ENCODE measurements around the gene CTIF.

GRCh38 chr18:48869591-48869990, 330.8 kb downstream of the CTIF start:
- TF ChIP-seq CTCF (IDR thresholded peaks at IDR 0.05; ENCODE audit: poor library complexity, severe bottlenecking) = no peak
- TF ChIP-seq, protein P1, sequence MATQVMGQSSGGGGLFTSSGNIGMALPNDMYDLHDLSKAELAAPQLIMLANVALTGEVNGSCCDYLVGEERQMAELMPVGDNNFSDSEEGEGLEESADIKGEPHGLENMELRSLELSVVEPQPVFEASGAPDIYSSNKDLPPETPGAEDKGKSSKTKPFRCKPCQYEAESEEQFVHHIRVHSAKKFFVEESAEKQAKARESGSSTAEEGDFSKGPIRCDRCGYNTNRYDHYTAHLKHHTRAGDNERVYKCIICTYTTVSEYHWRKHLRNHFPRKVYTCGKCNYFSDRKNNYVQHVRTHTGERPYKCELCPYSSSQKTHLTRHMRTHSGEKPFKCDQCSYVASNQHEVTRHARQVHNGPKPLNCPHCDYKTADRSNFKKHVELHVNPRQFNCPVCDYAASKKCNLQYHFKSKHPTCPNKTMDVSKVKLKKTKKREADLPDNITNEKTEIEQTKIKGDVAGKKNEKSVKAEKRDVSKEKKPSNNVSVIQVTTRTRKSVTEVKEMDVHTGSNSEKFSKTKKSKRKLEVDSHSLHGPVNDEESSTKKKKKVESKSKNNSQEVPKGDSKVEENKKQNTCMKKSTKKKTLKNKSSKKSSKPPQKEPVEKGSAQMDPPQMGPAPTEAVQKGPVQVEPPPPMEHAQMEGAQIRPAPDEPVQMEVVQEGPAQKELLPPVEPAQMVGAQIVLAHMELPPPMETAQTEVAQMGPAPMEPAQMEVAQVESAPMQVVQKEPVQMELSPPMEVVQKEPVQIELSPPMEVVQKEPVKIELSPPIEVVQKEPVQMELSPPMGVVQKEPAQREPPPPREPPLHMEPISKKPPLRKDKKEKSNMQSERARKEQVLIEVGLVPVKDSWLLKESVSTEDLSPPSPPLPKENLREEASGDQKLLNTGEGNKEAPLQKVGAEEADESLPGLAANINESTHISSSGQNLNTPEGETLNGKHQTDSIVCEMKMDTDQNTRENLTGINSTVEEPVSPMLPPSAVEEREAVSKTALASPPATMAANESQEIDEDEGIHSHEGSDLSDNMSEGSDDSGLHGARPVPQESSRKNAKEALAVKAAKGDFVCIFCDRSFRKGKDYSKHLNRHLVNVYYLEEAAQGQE (IDR thresholded peaks at IDR 0.05; ENCODE audit: borderline replicate concordance) = no peak

Data from neural cell (in vitro differentiated cells).